ENCODE results near the gene C1QL1. TPM values are rescaled to one million over a fixed set of nuclear protein-coding genes. Genes with fewer than 3 reads are reported as not detected.

The C1QL1 gene
- total RNA-seq: 2.6 and 13.5 TPM in 2 replicates

DNA sequence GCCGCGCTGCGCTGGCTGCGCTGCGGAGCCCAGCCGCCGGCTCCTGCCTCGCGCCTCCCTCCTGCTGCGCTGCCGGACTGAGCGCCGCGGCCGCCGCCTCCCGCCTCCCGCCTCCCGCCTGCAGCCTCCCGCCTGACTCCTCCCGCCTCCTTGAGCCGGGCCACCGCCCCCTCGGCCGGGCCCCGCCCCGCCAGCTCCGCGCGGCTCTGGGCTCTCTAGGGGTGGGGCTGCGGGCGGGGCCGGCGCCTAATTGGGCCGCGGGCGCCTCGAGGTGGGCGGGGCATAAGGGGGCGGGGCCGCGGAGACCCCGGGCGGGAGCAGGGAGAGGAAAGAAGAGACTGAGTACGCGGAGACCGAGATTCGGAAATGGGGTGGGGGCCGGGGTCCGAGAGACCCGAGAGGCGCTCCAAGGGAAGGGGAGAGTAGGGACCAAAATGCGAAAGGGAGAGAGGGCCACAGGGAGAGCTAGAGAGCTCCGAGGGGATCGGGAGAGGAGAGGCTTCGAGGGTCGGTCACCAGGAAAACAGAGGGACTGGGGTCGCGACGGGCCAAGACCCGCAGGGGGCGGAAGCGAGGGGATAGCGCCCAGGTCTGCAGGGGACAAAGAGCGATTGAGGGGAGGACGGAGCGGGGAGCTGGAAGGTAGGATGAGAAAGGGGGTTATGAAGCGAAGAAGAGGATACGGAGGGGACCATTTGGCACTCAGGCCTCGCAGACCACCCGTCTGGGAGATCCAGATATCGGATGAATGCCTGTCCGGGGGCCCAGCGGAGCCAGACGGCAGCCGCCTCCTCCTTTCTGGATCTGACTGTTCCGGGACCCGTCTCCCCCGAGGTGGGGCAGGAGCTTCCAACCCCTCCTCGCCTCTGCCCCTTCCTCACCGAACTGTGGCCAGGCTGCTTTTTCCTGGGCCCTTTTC lies at the start of gene C1QL1:
Gene C1QL1, minus strand, starts transcription at position 79 of the 919 bp plus-strand sequence. CDS start 255 bp downstream, outside the sequence.

DNA sequence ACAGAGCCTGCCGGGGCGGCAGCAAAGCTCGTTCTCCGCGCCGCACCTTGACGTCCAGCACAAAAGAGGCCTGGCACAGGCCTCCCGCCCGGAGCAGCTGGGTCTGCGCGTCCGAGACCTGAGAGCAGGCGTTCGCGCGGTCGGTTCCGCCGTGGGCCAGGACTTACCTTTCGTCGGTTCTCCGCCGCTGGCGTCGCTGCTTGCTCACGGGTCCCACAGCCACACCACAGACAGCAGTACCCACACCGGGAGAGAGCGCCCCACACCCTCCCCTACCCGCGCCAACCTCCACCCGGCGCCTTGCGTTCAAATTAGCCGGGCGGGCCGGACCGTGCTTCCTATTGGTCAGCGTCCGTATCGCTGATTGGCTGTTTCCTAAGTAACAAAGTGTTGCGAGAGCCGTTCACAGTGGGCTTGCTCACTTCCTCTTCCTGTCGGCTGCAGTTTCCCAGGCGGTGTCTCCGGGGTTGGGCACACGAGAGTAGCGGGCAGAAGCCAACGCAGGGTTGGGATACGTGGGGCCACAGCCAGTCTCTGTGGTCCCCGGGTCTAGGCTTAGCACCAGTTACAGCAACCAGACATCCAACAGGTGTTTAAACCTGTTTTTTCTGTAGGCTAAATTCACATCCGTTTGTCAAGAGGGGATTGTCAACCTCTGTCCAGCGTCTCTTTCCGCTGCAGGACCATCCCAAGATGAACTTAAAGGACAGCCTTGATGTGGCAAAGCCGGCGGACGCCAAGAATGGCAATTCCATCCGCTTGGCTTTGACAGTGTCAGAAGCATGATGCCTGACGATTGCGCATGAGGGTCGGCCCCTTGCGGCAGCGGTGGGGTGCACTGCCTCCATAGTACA lies 20.4 kb downstream of the C1QL1 start, which contains the start of gene KIF18B:
Gene KIF18B, minus strand, starts transcription at position 313 of the 854 bp plus-strand sequence. CDS start 11,429 bp downstream, outside the sequence.

DNA sequence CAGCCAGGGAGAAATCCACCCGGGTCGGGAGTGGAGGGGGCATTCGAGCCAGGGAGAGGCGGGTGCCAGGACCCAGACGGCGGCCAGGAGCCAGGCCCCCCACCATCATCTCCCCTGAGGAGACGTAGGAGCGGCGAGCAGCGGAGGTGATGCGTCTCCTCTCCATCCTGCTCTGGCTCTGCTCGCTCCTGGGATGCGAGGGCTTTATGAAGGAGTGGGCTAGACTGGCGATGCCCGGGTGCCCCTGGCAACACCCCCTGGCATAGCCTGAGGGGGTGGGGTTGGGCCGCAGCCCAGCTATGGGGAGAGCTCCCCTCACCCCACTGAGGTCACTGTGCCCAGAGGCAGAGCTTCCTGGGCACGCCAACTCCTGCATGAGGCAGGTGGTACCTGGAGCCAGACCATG lies 52.8 kb downstream of the C1QL1 start, which contains the start of gene GFAP:
Gene GFAP, minus strand, starts transcription at position 180 of the 406 bp plus-strand sequence. Its CDS starts 14 bp downstream, at position 166.

Other genes starting within 250 kb of the C1QL1 start
- gene ADAM11, start 209.3 kb downstream of the C1QL1 start, total RNA-seq: 2.6 and 2.7 TPM in 2 replicates
- gene GJC1, start 138.0 kb downstream of the C1QL1 start, total RNA-seq: 4.3 and 5.3 TPM in 2 replicates
- gene HIGD1B, start 120.4 kb downstream of the C1QL1 start, total RNA-seq: not detected in 2 replicates
- gene EFTUD2, start 68.9 kb downstream of the C1QL1 start, total RNA-seq: 34.5 and 46.6 TPM in 2 replicates
- gene GFAP, start 52.8 kb downstream of the C1QL1 start, total RNA-seq: not detected in 2 replicates
- gene KIF18B, start 20.5 kb downstream of the C1QL1 start, total RNA-seq: 0.77 and 1.9 TPM in 2 replicates
- 49.6 and 50.6 TPM in 2 replicates for gene DCAKD, start 83.3 kb upstream of the C1QL1 start, total RNA-seq
- gene NMT1, start 93.0 kb upstream of the C1QL1 start, total RNA-seq: 80.3 and 89.4 TPM in 2 replicates
- 77.5 and 133 TPM in 2 replicates for gene PLCD3, start 164.2 kb upstream of the C1QL1 start, total RNA-seq
- 4.9 and 6.5 TPM in 2 replicates for gene ACBD4, start 167.4 kb upstream of the C1QL1 start, total RNA-seq
- 12.6 and 18.1 TPM in 2 replicates for gene HEXIM1, start 180.2 kb upstream of the C1QL1 start, total RNA-seq
- gene HEXIM2, start 193.6 kb upstream of the C1QL1 start, total RNA-seq: 1.9 and 7.3 TPM in 2 replicates

Data from pericardium fibroblast (primary cell).